Measurements from ENCODE around the gene KBTBD7. TPM values are rescaled to one million over a fixed set of nuclear protein-coding genes. Genes with fewer than 3 reads are reported as not detected.

Gene KBTBD7
- total RNA-seq, 1 experiment from 2014 or later = 6.4 TPM

DNA sequence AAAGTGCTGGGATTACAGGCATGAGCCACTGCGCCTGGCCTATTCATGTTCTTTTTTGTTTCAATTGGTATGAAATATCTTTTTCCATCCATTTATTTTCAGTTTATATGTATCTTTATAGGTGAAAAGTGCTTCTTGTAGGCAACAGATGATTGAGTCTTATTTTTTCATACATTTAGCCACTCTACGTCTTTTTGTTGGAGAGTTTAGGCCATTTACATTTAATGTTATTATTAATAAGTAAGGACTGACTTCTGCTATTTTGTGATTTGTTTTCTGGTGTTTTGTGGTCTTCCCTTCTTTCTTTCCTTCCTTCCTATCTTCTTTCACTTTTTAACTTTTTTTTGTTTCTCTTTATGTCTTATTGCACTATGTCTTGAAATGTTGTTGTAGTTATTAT lies 16.7 kb upstream of the KBTBD7 start:
- H3K4me3 Mint-ChIP-seq (ENCODE audit: low read depth, unreplicated experiment) = no peak overlapping the region
- TF ChIP-seq, protein P1, sequence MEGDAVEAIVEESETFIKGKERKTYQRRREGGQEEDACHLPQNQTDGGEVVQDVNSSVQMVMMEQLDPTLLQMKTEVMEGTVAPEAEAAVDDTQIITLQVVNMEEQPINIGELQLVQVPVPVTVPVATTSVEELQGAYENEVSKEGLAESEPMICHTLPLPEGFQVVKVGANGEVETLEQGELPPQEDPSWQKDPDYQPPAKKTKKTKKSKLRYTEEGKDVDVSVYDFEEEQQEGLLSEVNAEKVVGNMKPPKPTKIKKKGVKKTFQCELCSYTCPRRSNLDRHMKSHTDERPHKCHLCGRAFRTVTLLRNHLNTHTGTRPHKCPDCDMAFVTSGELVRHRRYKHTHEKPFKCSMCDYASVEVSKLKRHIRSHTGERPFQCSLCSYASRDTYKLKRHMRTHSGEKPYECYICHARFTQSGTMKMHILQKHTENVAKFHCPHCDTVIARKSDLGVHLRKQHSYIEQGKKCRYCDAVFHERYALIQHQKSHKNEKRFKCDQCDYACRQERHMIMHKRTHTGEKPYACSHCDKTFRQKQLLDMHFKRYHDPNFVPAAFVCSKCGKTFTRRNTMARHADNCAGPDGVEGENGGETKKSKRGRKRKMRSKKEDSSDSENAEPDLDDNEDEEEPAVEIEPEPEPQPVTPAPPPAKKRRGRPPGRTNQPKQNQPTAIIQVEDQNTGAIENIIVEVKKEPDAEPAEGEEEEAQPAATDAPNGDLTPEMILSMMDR (IDR thresholded peaks at IDR 0.05; ENCODE audit: unreplicated experiment) = no peak
- no peak for DNase-seq
- no peaks in the 10 kb centered on the region for H3K27me3 Mint-ChIP-seq (ENCODE audit: unreplicated experiment)
- H3K9me3 Mint-ChIP-seq (ENCODE audit: low read depth, unreplicated experiment) = peaks cover 8% of the 10 kb centered on the region
- no peaks in the 10 kb centered on the region for H3K4me1 Mint-ChIP-seq (ENCODE audit: low read depth, unreplicated experiment)
- intact Hi-C loops (cut with micrococcal nuclease; ENCODE audit: unreplicated experiment) = no loop called here
- BruUV-seq (replicated peaks) = no TSS peak
- no peaks in the 10 kb centered on the region for H3K36me3 Mint-ChIP-seq (ENCODE audit: insufficient read depth, unreplicated experiment)
- CTCF ChIA-PET = no interaction called here
- H3K27ac Mint-ChIP-seq (ENCODE audit: unreplicated experiment) = no peak overlapping the region

GRCh38 chr13:41206467-41206866 lies 12.1 kb upstream of the KBTBD7 start:
- no peaks in the 10 kb centered on the region for H3K27me3 Mint-ChIP-seq (ENCODE audit: unreplicated experiment)
- H3K4me1 Mint-ChIP-seq (ENCODE audit: low read depth, unreplicated experiment) = no peaks in the 10 kb centered on the region
- no peak overlapping the region for H3K27ac Mint-ChIP-seq (ENCODE audit: unreplicated experiment)
- CTCF ChIA-PET = no interaction called here
- DNase-seq = no peak
- peaks cover 8% of the 10 kb centered on the region for H3K9me3 Mint-ChIP-seq (ENCODE audit: low read depth, unreplicated experiment)
- no TSS peak for BruUV-seq (replicated peaks)
- intact Hi-C loops (cut with micrococcal nuclease; ENCODE audit: unreplicated experiment) = no loop called here
- H3K36me3 Mint-ChIP-seq (ENCODE audit: insufficient read depth, unreplicated experiment) = no peaks in the 10 kb centered on the region
- H3K4me3 Mint-ChIP-seq (ENCODE audit: low read depth, unreplicated experiment) = no peak overlapping the region
- TF ChIP-seq, protein P1 (IDR thresholded peaks at IDR 0.05; ENCODE audit: unreplicated experiment) = no peak

DNA sequence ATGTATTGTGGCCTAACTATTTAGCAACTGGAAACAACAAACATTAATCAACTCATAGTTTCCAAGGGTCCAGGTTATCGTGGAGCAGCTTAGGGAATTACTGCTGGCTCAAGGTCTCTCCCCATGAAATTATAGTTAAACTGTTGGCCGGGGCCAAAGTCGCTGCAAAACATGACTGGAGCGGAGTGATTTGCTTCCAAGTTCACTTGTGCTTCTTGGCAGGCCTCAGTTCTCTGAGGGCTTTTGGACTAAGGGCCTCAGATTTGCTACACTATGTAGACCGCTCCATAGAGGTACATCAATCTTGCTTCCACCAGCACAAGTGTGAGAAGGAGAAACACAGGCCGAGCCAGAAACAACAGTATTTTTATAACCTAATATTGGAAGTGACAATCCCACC lies 9.4 kb upstream of the KBTBD7 start:
- Mint-ChIP-seq H3K27me3 (ENCODE audit: unreplicated experiment) (no peaks in the 10 kb centered on the region), H3K4me3 (ENCODE audit: low read depth, unreplicated experiment) (no peak overlapping the region), H3K27ac (ENCODE audit: unreplicated experiment) (no peak overlapping the region), H3K36me3 (ENCODE audit: insufficient read depth, unreplicated experiment) (no peaks in the 10 kb centered on the region), H3K9me3 (ENCODE audit: low read depth, unreplicated experiment) (peaks cover 3% of the 10 kb centered on the region), H3K4me1 (ENCODE audit: low read depth, unreplicated experiment) (no peaks in the 10 kb centered on the region)
- CTCF ChIA-PET = no interaction called here
- no TSS peak for BruUV-seq (replicated peaks)
- TF ChIP-seq, protein P1 (IDR thresholded peaks at IDR 0.05; ENCODE audit: unreplicated experiment) = no peak
- no peak for DNase-seq
- intact Hi-C loops (cut with micrococcal nuclease; ENCODE audit: unreplicated experiment) = no loop called here

DNA sequence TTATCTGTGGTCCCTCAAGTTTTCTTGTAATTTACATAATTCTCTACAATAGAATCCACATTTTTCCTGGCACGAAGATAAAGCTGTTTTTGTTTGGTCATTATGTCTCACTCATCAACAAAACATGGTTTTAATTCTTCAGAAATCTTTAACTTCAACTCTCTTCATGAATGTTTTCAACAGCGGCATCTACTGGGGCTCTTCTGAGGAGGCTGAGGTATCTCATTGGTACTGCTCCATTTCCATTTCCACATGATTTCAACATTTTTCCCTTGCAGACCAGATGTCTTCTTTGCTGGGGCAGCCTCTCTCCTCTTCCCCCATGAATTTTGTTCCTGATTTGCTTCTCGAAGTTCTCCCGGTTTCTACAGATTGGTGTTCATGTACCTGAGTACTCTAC lies 5.8 kb upstream of the KBTBD7 start:
- intact Hi-C loops (cut with micrococcal nuclease; ENCODE audit: unreplicated experiment) = no loop called here

More for the DNA sequence above, 5.8 kb upstream of the KBTBD7 start:
- CTCF ChIA-PET = no interaction called here
- Mint-ChIP-seq H3K27ac (ENCODE audit: unreplicated experiment) (no peak overlapping the region), H3K9me3 (ENCODE audit: low read depth, unreplicated experiment) (no peaks in the 10 kb centered on the region), H3K36me3 (ENCODE audit: insufficient read depth, unreplicated experiment) (no peaks in the 10 kb centered on the region), H3K4me3 (ENCODE audit: low read depth, unreplicated experiment) (no peak overlapping the region), H3K27me3 (ENCODE audit: unreplicated experiment) (no peaks in the 10 kb centered on the region), H3K4me1 (ENCODE audit: low read depth, unreplicated experiment) (no peaks in the 10 kb centered on the region)
- no TSS peak for BruUV-seq (replicated peaks)
- no peak for DNase-seq
- TF ChIP-seq, protein P1 (IDR thresholded peaks at IDR 0.05; ENCODE audit: unreplicated experiment) = no peak
